ENCODE results near the gene TMEM120B.

DNA sequence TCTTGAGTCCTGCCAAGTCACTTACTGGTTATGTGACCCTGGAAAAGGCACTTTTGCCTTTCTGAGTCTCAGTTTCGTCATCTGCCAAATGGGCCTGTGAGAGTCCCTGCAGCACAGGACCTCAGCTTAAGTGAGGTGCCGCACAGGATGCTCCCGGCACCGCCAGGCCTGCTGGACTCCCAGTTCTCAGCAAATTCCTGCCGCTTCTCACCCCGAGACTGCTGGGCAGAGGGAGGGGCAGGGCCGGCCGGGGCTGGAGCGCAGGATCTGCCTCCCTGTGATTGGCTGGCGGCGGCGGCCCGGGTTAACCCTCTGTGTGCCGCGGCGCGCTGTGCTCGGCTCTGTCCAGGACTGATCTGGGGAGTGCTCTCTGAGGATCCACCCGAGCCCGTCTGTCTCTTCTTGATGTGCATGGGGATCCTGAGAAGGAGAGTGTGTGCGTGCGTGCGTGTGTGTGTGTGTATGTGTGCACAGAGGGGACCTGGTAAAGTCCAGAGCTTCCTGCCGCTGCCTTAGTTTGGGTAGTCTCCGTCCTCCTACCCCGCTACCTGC is 99.8 kb downstream of the TMEM120B start:
- TF ChIP-seq POLR2A (IDR thresholded peaks at IDR 0.05; ENCODE audit: low read depth, low read length): no peak
- TF ChIP-seq, protein P1, sequence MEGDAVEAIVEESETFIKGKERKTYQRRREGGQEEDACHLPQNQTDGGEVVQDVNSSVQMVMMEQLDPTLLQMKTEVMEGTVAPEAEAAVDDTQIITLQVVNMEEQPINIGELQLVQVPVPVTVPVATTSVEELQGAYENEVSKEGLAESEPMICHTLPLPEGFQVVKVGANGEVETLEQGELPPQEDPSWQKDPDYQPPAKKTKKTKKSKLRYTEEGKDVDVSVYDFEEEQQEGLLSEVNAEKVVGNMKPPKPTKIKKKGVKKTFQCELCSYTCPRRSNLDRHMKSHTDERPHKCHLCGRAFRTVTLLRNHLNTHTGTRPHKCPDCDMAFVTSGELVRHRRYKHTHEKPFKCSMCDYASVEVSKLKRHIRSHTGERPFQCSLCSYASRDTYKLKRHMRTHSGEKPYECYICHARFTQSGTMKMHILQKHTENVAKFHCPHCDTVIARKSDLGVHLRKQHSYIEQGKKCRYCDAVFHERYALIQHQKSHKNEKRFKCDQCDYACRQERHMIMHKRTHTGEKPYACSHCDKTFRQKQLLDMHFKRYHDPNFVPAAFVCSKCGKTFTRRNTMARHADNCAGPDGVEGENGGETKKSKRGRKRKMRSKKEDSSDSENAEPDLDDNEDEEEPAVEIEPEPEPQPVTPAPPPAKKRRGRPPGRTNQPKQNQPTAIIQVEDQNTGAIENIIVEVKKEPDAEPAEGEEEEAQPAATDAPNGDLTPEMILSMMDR (conservative IDR thresholded peaks at IDR 0.05; ENCODE audit: low read depth, low read length): no peak
- TF ChIP-seq MAFK (IDR thresholded peaks at IDR 0.05; ENCODE audit: low read depth, low read length): no peak
- TF ChIP-seq RCOR1 (IDR thresholded peaks at IDR 0.05; ENCODE audit: insufficient replicate concordance, low read length): peak; percentile 98
- TF ChIP-seq, protein P2, sequence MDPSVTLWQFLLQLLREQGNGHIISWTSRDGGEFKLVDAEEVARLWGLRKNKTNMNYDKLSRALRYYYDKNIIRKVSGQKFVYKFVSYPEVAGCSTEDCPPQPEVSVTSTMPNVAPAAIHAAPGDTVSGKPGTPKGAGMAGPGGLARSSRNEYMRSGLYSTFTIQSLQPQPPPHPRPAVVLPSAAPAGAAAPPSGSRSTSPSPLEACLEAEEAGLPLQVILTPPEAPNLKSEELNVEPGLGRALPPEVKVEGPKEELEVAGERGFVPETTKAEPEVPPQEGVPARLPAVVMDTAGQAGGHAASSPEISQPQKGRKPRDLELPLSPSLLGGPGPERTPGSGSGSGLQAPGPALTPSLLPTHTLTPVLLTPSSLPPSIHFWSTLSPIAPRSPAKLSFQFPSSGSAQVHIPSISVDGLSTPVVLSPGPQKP (IDR thresholded peaks at IDR 0.05; ENCODE audit: borderline replicate concordance, low read depth, low read length): no peak
- no peak for TF ChIP-seq RAD21 (IDR thresholded peaks at IDR 0.05; ENCODE audit: low read length)
- no peak for TF ChIP-seq CEBPB (IDR thresholded peaks at IDR 0.05; ENCODE audit: low read depth, low read length)

All from IMR-90 (cell line).